HepG2 (cell line): ENCODE results near the gene TXLNA. TPM values are rescaled to one million over a fixed set of nuclear protein-coding genes. Genes with fewer than 3 reads are reported as not detected.

ENCODE experiments used
- IRF2 ChIP-seq: IDR thresholded peaks from 2 replicates; pipeline ENCODE4 v1.6.1; 2018; ENCODE audit warnings: missing genetic modification reagents, missing compliant biosample characterization
- MXD4 ChIP-seq: IDR thresholded peaks from 2 replicates; pipeline ENCODE4 v1.6.1; 2016; ENCODE audit warnings: mild to moderate bottlenecking, missing biosample characterization, missing genetic modification reagents
- NFAT5 ChIP-seq: sonication (generic); formaldehyde crosslinking; IDR thresholded peaks from 2 replicates; pipeline ENCODE4 v1.4.0; 2020; ENCODE audit warnings: missing genetic modification reagents
- NFIC ChIP-seq: IDR thresholded peaks from 2 replicates; pipeline ENCODE4 v1.6.1; 2012; ENCODE audit warnings: mild to moderate bottlenecking, low read length, inconsistent platforms
- SIN3B ChIP-seq: fragments of 150-350 bp; IDR thresholded peaks from 2 replicates; pipeline ENCODE4 v1.6.1; 2014; ENCODE audit warnings: low read length
- TEAD3 ChIP-seq: optimal IDR thresholded peaks from 2 replicates; pipeline ENCODE3; 2016; ENCODE audit warnings: borderline replicate concordance
- ZNF230 ChIP-seq: sonication (generic); formaldehyde crosslinking; IDR thresholded peaks from 2 replicates; pipeline ENCODE4 v1.4.0; 2020; ENCODE audit warnings: mild to moderate bottlenecking, missing genetic modification reagents
- polyA plus RNA-seq, 8 experiments: library from polyadenylated mRNA; depleted of rRNA in 3 of 8; stranded (reverse) in 7 of 8; unstranded in 1 of 8; fragments of >200 nt; fragmentation: Illumina TruSeq in 4 of 8; extraction: Trizol in 4 of 8; gene quantifications; 2 replicates each; pipeline versions ENCODE4 v1.2.1 to v1.2.3, GENCODE V29; 2011 to 2016; ENCODE audit warnings: low read depth in 4 of 8, missing spikeins in 1 of 8, mixed read lengths in 1 of 8; ENCODE audit not compliant: insufficient read depth in 1 of 8
- total RNA-seq, 5 experiments: library from RNA; depleted of rRNA; stranded (reverse); fragments of >200 nt; fragmentation: Illumina TruSeq; extraction: Trizol; gene quantifications; 2 replicates each; pipeline ENCODE4 v1.2.3, GENCODE V29; 2016; ENCODE audit warnings: low read depth in 1 of 5
- TF ChIP-seq, protein P1 (sequence below), 2 experiments: fragments of 450-650 bp in 1 of 2; sonication (generic) in 1 of 2; formaldehyde crosslinking in 1 of 2; IDR thresholded peaks; 2 replicates each; pipeline versions ENCODE4 v1.6.1 to v1.8.0; 2016 to 2022; ENCODE audit warnings: antibody characterized with exemption in 1 of 2, mild to moderate bottlenecking in 1 of 2, missing genetic modification reagents in 1 of 2
- TF ChIP-seq, protein P2 (sequence below): sonication (generic); formaldehyde crosslinking; IDR thresholded peaks from 2 replicates; pipeline ENCODE4 v1.5.1; 2020; ENCODE audit warnings: mild to moderate bottlenecking, moderate library complexity, missing genetic modification reagents
- TF ChIP-seq, protein P3 (sequence below): sonication (generic); formaldehyde crosslinking; IDR thresholded peaks from 2 replicates; pipeline ENCODE4 v1.5.1; 2020; ENCODE audit warnings: mild to moderate bottlenecking, missing genetic modification reagents, moderate library complexity

The TXLNA gene
- total and polyA plus RNA-seq, 2 of the 13 experiments (the other 11 are each of a cell fraction or from before 2014, with no cell fraction given), result 29.6 to 67.8 TPM

GRCh38 chr1:32221980-32222755, 42.7 kb downstream of the TXLNA start, which contains the start of the genes EIF3I and TMEM234 (continued):
- TF ChIP-seq, protein P1, sequence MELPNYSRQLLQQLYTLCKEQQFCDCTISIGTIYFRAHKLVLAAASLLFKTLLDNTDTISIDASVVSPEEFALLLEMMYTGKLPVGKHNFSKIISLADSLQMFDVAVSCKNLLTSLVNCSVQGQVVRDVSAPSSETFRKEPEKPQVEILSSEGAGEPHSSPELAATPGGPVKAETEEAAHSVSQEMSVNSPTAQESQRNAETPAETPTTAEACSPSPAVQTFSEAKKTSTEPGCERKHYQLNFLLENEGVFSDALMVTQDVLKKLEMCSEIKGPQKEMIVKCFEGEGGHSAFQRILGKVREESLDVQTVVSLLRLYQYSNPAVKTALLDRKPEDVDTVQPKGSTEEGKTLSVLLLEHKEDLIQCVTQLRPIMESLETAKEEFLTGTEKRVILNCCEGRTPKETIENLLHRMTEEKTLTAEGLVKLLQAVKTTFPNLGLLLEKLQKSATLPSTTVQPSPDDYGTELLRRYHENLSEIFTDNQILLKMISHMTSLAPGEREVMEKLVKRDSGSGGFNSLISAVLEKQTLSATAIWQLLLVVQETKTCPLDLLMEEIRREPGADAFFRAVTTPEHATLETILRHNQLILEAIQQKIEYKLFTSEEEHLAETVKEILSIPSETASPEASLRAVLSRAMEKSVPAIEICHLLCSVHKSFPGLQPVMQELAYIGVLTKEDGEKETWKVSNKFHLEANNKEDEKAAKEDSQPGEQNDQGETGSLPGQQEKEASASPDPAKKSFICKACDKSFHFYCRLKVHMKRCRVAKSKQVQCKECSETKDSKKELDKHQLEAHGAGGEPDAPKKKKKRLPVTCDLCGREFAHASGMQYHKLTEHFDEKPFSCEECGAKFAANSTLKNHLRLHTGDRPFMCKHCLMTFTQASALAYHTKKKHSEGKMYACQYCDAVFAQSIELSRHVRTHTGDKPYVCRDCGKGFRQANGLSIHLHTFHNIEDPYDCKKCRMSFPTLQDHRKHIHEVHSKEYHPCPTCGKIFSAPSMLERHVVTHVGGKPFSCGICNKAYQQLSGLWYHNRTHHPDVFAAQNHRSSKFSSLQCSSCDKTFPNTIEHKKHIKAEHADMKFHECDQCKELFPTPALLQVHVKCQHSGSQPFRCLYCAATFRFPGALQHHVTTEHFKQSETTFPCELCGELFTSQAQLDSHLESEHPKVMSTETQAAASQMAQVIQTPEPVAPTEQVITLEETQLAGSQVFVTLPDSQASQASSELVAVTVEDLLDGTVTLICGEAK (IDR thresholded peaks at IDR 0.05), result peak; percentile 78
- TF ChIP-seq, protein P1 (CRISPR knock-in tag; IDR thresholded peaks at IDR 0.05), result 0 out of 2 replicates have a peak, but pooled peaks have one; percentile 37
- TF ChIP-seq MXD4 (CRISPR knock-in tag) (peak; percentile 36), IRF2 (CRISPR knock-in tag) (peak; percentile 48; the same call in 1 of the 2 replicates), NFIC (no peak), SIN3B (no peak), ZNF230 (no peak), NFAT5 (CRISPR knock-in tag) (no peak), TEAD3 (CRISPR knock-in tag) (no peak)
- TF ChIP-seq, protein P2, sequence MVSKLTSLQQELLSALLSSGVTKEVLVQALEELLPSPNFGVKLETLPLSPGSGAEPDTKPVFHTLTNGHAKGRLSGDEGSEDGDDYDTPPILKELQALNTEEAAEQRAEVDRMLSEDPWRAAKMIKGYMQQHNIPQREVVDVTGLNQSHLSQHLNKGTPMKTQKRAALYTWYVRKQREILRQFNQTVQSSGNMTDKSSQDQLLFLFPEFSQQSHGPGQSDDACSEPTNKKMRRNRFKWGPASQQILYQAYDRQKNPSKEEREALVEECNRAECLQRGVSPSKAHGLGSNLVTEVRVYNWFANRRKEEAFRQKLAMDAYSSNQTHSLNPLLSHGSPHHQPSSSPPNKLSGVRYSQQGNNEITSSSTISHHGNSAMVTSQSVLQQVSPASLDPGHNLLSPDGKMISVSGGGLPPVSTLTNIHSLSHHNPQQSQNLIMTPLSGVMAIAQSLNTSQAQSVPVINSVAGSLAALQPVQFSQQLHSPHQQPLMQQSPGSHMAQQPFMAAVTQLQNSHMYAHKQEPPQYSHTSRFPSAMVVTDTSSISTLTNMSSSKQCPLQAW, result peak; percentile 84
- TF ChIP-seq, protein P3, sequence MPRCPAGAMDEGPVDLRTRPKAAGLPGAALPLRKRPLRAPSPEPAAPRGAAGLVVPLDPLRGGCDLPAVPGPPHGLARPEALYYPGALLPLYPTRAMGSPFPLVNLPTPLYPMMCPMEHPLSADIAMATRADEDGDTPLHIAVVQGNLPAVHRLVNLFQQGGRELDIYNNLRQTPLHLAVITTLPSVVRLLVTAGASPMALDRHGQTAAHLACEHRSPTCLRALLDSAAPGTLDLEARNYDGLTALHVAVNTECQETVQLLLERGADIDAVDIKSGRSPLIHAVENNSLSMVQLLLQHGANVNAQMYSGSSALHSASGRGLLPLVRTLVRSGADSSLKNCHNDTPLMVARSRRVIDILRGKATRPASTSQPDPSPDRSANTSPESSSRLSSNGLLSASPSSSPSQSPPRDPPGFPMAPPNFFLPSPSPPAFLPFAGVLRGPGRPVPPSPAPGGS (CRISPR knock-in tag), result no peak
